ENCODE results near the gene TMEM40. TPM values are rescaled to one million over a fixed set of nuclear protein-coding genes. Genes with fewer than 3 reads are reported as not detected.

TMEM40 gene
- total and polyA plus RNA-seq, 9 of the 15 experiments (the other 6 are each of a cell fraction or from before 2014, with no cell fraction given), result 0.11 to 0.31 (median 0.14) TPM; not detected in 6

GRCh38 chr3:12700800-12701199 lies 58.3 kb downstream of the TMEM40 start:
- intact Hi-C loops (cut with micrococcal nuclease), result loop anchor here (10.0 kb wide), 1 partner anchor 294 kb away; no protein-coding TSS in a partner anchor
- no peak for ATAC-seq
- BruUV-seq (replicated peaks), result no TSS peak

More at GRCh38 chr3:12700800-12701199, 58.3 kb downstream of the TMEM40 start:
- no peaks in the 10 kb centered on the region for H3K9me1 ChIP-seq (ENCODE audit: control insufficient read depth, insufficient read depth, low read length)
- FAIRE-seq, result no peak
- no peaks in the 10 kb centered on the region for H3K27me3 ChIP-seq (ENCODE audit: control insufficient read depth in 2 of 2, insufficient read depth in 2 of 2, low read length in 2 of 2)
- no peak overlapping the region for H2AFZ ChIP-seq (ENCODE audit: low read depth, low read length)
- H3K36me3 ChIP-seq (ENCODE audit: control insufficient read depth, insufficient read depth, low read length), result no peaks in the 10 kb centered on the region
- WGBS (ENCODE audit: insufficient coverage, low coverage, missing lambda C conversion rate), result 22% methylated on average over 2 of the region's 2 CpGs
- TF ChIP-seq NCOA2 (IDR thresholded peaks at IDR 0.05; ENCODE audit: partially characterized antibody in 2 of 2) (no peak), ZNF384 (IDR thresholded peaks at IDR 0.05; ENCODE audit: low read depth, low read length) (no peak), CTBP1 (IDR thresholded peaks at IDR 0.05; ENCODE audit: borderline replicate concordance) (no peak), ZNF347 (CRISPR knock-in tag; IDR thresholded peaks at IDR 0.05; ENCODE audit: low read depth) (no peak), PCBP2 (IDR thresholded peaks at IDR 0.05; ENCODE audit: low read depth, low read length, poor library complexity, severe bottlenecking) (no peak), ZNF41 (CRISPR knock-in tag; conservative IDR thresholded peaks at IDR 0.05) (no peak), ZNF395 (CRISPR knock-in tag; IDR thresholded peaks at IDR 0.05) (no peak), SREBF1 (IDR thresholded peaks at IDR 0.05; ENCODE audit: borderline replicate concordance, low read depth, low read length) (no peak), CC2D1A (IDR thresholded peaks at IDR 0.05) (no peak), SIN3B (IDR thresholded peaks at IDR 0.05; ENCODE audit: low read depth) (no peak), CBX2 (IDR thresholded peaks at IDR 0.05; ENCODE audit: insufficient read depth, low read length, poor library complexity, severe bottlenecking) (no peak), CCNT2 (IDR thresholded peaks at IDR 0.05; ENCODE audit: borderline replicate concordance, extremely low read depth, insufficient read length, low read depth, low read length) (no peak), NR0B1 (IDR thresholded peaks at IDR 0.05; ENCODE audit: partially characterized antibody) (no peak), ZBTB11 (CRISPR knock-in tag; IDR thresholded peaks at IDR 0.05) (no peak), ZNF583 (CRISPR knock-in tag; IDR thresholded peaks at IDR 0.05) (no peak)
- no peaks in the 10 kb centered on the region for H3K9me3 ChIP-seq (replicated peaks; ENCODE audit: control insufficient read depth, insufficient read depth, low read depth, low read length)
- in situ Hi-C loops (cut with MboI), result no loop called here
- H3K9ac ChIP-seq (ENCODE audit: insufficient read depth in 1 of 2, low read depth in 2 of 2, low read length in 2 of 2), result no peak overlapping the region
- DNase-seq (ENCODE audit: extremely low read depth in 1 of 4, low spot score in 3 of 4), result no peak
- H3K27ac ChIP-seq (ENCODE audit: extremely low read depth, low read depth, low read length), result no peak overlapping the region
- ChIA-PET POLR2A (interaction anchor here (0.6 to 0.8 kb wide), 3 partner anchors 11 to 275 kb away, joined by 3 read pairs; no protein-coding TSS in a partner anchor), CTCF (ENCODE audit: low intra/inter-chr PET ratio) (interaction anchor here (0.6 kb wide), 1 partner anchor 44 kb away, joined by 3 read pairs; no protein-coding TSS in a partner anchor)
- no peak overlapping the region for H3K4me3 ChIP-seq
- no peaks in the 10 kb centered on the region for H4K20me1 ChIP-seq (replicated peaks; ENCODE audit: control insufficient read depth, insufficient read depth, low read length)
- no peaks in the 10 kb centered on the region for H3K4me1 ChIP-seq (replicated peaks in 1 of 2; ENCODE audit: control insufficient read depth in 2 of 2, insufficient read depth in 2 of 2, low read length in 2 of 2)
- no peaks in the 10 kb centered on the region for H3K79me2 ChIP-seq (ENCODE audit: control insufficient read depth, insufficient read depth, low read length)
- no peak overlapping the region for H3K4me2 ChIP-seq (ENCODE audit: insufficient read depth, low read length)
